B cell (primary cell): ENCODE data around the gene QRICH1. TPM values are rescaled to one million over a fixed set of nuclear protein-coding genes. Genes with fewer than 3 reads are reported as not detected.
A peak's percentile ranks its signal among the peaks of the same experiment; 100 is the strongest.

Source experiments
- ATAC-seq: fragments of 200-7000 bp; cut with Tn5 transposase; one replicate; pipeline ENCODE4 v1.10.0; 2021; ENCODE audit warnings: low read depth, mild to moderate bottlenecking, moderate number of reproducible peaks, moderate library complexity
- CTCF ChIA-PET: fragments of 350-600 bp; sonication (Branson Sonifier 250); formaldehyde crosslinking; loops from one replicate; lab custom pipeline; 2021; ENCODE audit warnings: antibody characterized with exemption, inconsistent platforms; lab: Charles Lee
- POLR2A ChIA-PET: fragments of 350-600 bp; sonication (Branson Sonifier 250); formaldehyde crosslinking; loops from one replicate; lab custom pipeline; 2021; ENCODE audit warnings: antibody characterized with exemption; lab: Charles Lee
- DNase-seq: peaks from one replicate; pipeline ENCODE4 v3.0.0; 2013
- H2AFZ ChIP-seq: 2 replicates; pipeline ENCODE4 v1.6.1; 2012; ENCODE audit warnings: mild to moderate bottlenecking, low read depth, low read length; ENCODE audit not compliant: insufficient read depth, poor library complexity, severe bottlenecking
- H3K27ac ChIP-seq, 2 donors: 1 replicate in 1 of 2; 2 replicates in 1 of 2; pipeline ENCODE4 v1.5.1; 2012 to 2013; ENCODE audit warnings: low read length in 2 of 2, mild to moderate bottlenecking in 2 of 2, moderate library complexity in 1 of 2
- H3K27me3 ChIP-seq, 4 experiments: fragments of 200-600 bp in 1 of 4; sonication (generic) in 1 of 4; replicated peaks in 1 of 4; 1 replicate in 2 of 4; 2 replicates in 2 of 4; pipeline versions ENCODE4 v1.6.1 to v1.7.0; 2013 to 2016; ENCODE audit warnings: low read length in 3 of 4, mild to moderate bottlenecking in 2 of 4, mixed read lengths in 1 of 4, moderate library complexity in 1 of 4; ENCODE audit not compliant: insufficient read depth in 4 of 4, control insufficient read depth in 3 of 4; ENCODE audit errors: control extremely low read depth in 1 of 4
- H3K36me3 ChIP-seq, 2 experiments: replicated peaks in 1 of 2; 1 replicate in 1 of 2; 2 replicates in 1 of 2; pipeline versions ENCODE4 v1.6.1 to v1.7.1; 2013; ENCODE audit warnings: low read length in 1 of 2; ENCODE audit not compliant: insufficient read depth in 2 of 2, control insufficient read depth in 1 of 2; ENCODE audit errors: control extremely low read depth in 1 of 2, extremely low read depth in 1 of 2
- H3K4me1 ChIP-seq, 2 donors: fragments of 200-600 bp in 1 of 2; sonication (generic) in 1 of 2; 1 replicate in 1 of 2; 2 replicates in 1 of 2; pipeline versions ENCODE4 v1.5.1 to v1.6.1; 2013 to 2017; ENCODE audit warnings: low read length in 2 of 2; ENCODE audit not compliant: control insufficient read depth in 2 of 2, insufficient read depth in 2 of 2
- H3K4me2 ChIP-seq: replicated peaks from 2 replicates; pipeline ENCODE3; 2012; ENCODE audit warnings: mild to moderate bottlenecking, low read depth, low read length; ENCODE audit not compliant: poor library complexity, severe bottlenecking
- H3K4me3 ChIP-seq, 5 experiments: fragments of 200-600 bp in 1 of 5; sonication (generic) in 1 of 5; 1 replicate in 3 of 5; 2 replicates in 2 of 5; pipeline versions ENCODE4 v1.5.1 to v1.7.0; 2011 to 2016; ENCODE audit warnings: low read length in 4 of 5, mild to moderate bottlenecking in 4 of 5, low read depth in 2 of 5, control low read depth in 1 of 5, moderate library complexity in 1 of 5; ENCODE audit not compliant: insufficient read depth in 1 of 5; ENCODE audit errors: control extremely low read depth in 1 of 5, extremely low read depth in 1 of 5
- H3K79me2 ChIP-seq: fragments of 200-600 bp; sonication (generic); one replicate; pipeline ENCODE4 v1.6.0; 2016; ENCODE audit warnings: low read length; ENCODE audit not compliant: control insufficient read depth, insufficient read depth
- H3K9ac ChIP-seq: fragments of 200-600 bp; sonication (generic); 2 replicates; pipeline ENCODE4 v1.6.1; 2017; ENCODE audit warnings: mild to moderate bottlenecking, low read length, moderate library complexity
- H3K9me3 ChIP-seq, 3 donors: one replicate each; pipeline versions ENCODE4 v1.6.1 to v1.7.1; 2013; ENCODE audit warnings: low read length in 2 of 3; ENCODE audit not compliant: control insufficient read depth in 2 of 3, insufficient read depth in 1 of 3; ENCODE audit errors: control extremely low read depth in 1 of 3
- H4K20me1 ChIP-seq: 2 replicates; pipeline ENCODE4 v1.6.0; 2012; ENCODE audit warnings: mild to moderate bottlenecking, low read length; ENCODE audit not compliant: insufficient read depth, control insufficient read depth, poor library complexity, severe bottlenecking
- H3K27ac Mint-ChIP-seq: one replicate; pipeline ENCODE4 v1.8.0; 2021; ENCODE audit warnings: mixed read lengths
- H3K27me3 Mint-ChIP-seq: one replicate; pipeline ENCODE4 v1.8.0; 2021; ENCODE audit warnings: mixed read lengths
- H3K4me1 Mint-ChIP-seq: one replicate; pipeline ENCODE4 v1.8.0; 2021; ENCODE audit warnings: mixed read lengths
- H3K4me3 Mint-ChIP-seq: one replicate; pipeline ENCODE4 v1.8.0; 2021; ENCODE audit warnings: mixed read lengths
- H3K9me3 Mint-ChIP-seq: one replicate; pipeline ENCODE4 v1.8.0; 2022; ENCODE audit warnings: mixed read lengths; ENCODE audit not compliant: insufficient read depth
- EZH2 ChIP-seq: IDR thresholded peaks from 2 replicates; pipeline ENCODE4 v1.6.1; 2012; ENCODE audit warnings: borderline replicate concordance, low read depth, mild to moderate bottlenecking, moderate library complexity, low read length; ENCODE audit not compliant: insufficient read depth, poor library complexity, severe bottlenecking
- WGBS: methylation state at CpG from one replicate; pipeline ENCODE4 v1.1.5; 2013; ENCODE audit warnings: missing lambda C conversion rate; ENCODE audit not compliant: insufficient coverage; 5-methylcytosine and 5-hydroxymethylcytosine counted together
- intact Hi-C: fragments of 100-400 bp; cut with micrococcal nuclease; formaldehyde crosslinking; loops from one replicate; pipeline ENCODE4 v1.10.0; 2022
- polyA plus RNA-seq: library from polyadenylated mRNA; depleted of rRNA; stranded (reverse); fragments of >200 nt; gene quantifications from 2 replicates; pipeline ENCODE4 v1.2.3, GENCODE V29; 2012
- total RNA-seq, 2 donors: library from RNA; stranded (reverse); fragments of 120-200 nt in 1 of 2; gene quantifications; 1 replicate in 1 of 2; 2 replicates in 1 of 2; pipeline versions ENCODE4 v1.2.3 to v1.2.4, GENCODE V29; 2013 to 2022
- TF ChIP-seq, protein P1 (sequence below): fragments of 200-600 bp; IDR thresholded peaks from one replicate; pipeline ENCODE4 v1.8.0; 2022; ENCODE audit warnings: antibody characterized with exemption, mild to moderate bottlenecking

The QRICH1 gene
- total and polyA plus RNA-seq, 2 donors (not counting 1 experiment from before 2014, with no cell fraction given) = 179 to 187 TPM

DNA sequence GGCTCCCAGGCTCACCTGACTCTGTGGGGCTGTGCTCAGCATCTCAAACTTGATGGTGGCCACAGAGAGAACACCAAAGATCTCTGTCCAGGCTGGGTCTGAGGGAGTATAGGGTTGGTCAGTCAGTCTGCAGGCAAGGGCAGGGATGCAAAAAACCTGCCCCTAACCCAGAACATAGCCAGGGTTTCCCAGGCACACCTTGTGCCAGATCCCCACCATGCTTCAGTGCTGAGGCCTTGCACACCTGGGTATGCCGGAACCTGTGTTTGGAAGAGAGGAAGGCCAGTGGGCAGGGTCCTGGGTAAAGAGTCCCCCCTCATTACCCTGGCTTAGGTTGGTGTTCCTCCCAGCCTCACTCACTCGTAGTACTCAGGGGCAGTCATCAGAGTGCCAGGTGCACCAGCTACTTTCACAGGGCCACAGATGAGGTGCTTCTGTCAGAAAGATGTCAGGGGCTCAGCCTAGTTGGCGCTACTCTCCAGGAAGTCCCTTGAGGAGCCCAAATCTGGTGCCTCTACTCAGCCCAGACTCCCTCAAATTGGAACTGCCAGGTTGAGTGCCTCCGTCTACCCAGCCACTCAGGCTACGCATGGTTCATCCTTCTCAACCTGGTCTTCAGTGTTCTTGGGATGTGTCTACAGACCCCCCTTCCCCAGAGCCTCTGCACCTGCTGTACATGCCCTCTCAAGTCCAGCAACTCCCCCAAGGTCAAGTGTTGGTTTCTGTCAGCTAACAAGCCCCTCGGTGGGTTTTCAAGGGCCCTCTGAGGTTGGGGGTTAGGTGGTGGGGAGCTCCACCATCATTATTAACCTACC, 77.2 kb downstream of the QRICH1 start:
- Mint-ChIP-seq H3K4me1 (peaks cover 44% of the 10 kb centered on the region), H3K27ac (peak overlapping the region; percentile 77), H3K4me3 (peak overlapping the region; percentile 41), H3K9me3 (no peaks in the 10 kb centered on the region), H3K27me3 (no peaks in the 10 kb centered on the region)
- Histone ChIP-seq H3K4me2 (no peak overlapping the region), H3K4me1 (peaks cover 24 to 32% of the 10 kb centered on the region in 2 donors), H3K36me3 (peaks cover 1 to 38% of the 10 kb centered on the region in 2 experiments), H4K20me1 (peaks cover 40% of the 10 kb centered on the region), H2AFZ (no peak overlapping the region), H3K9ac (no peak overlapping the region), H3K79me2 (peaks cover 43% of the 10 kb centered on the region), H3K4me3 (no peak overlapping the region), H3K27ac (no peak overlapping the region), H3K27me3 (no peaks in the 10 kb centered on the region), H3K9me3 (no peaks in the 10 kb centered on the region)
- no peak for ATAC-seq
- ChIA-PET POLR2A (interaction anchor here (0.6 to 6.4 kb wide), 5 partner anchors 9 to 78 kb away, joined by 3 to 116 read pairs (median 5); partner anchors contain the start of genes P4HTM, QRICH1 and WDR6), CTCF (interaction anchor here (1.2 to 2.2 kb wide), 6 partner anchors 8 to 30 kb away, joined by 4 to 13 read pairs (median 6); partner anchors contain the start of genes P4HTM and WDR6)
- intact Hi-C loops = no loop called here
- 100% methylated on average over 4 of the region's 6 CpGs for WGBS
- no peak for TF ChIP-seq EZH2
- TF ChIP-seq, protein P1, sequence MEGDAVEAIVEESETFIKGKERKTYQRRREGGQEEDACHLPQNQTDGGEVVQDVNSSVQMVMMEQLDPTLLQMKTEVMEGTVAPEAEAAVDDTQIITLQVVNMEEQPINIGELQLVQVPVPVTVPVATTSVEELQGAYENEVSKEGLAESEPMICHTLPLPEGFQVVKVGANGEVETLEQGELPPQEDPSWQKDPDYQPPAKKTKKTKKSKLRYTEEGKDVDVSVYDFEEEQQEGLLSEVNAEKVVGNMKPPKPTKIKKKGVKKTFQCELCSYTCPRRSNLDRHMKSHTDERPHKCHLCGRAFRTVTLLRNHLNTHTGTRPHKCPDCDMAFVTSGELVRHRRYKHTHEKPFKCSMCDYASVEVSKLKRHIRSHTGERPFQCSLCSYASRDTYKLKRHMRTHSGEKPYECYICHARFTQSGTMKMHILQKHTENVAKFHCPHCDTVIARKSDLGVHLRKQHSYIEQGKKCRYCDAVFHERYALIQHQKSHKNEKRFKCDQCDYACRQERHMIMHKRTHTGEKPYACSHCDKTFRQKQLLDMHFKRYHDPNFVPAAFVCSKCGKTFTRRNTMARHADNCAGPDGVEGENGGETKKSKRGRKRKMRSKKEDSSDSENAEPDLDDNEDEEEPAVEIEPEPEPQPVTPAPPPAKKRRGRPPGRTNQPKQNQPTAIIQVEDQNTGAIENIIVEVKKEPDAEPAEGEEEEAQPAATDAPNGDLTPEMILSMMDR = no peak
- DNase-seq = no peak

DNA sequence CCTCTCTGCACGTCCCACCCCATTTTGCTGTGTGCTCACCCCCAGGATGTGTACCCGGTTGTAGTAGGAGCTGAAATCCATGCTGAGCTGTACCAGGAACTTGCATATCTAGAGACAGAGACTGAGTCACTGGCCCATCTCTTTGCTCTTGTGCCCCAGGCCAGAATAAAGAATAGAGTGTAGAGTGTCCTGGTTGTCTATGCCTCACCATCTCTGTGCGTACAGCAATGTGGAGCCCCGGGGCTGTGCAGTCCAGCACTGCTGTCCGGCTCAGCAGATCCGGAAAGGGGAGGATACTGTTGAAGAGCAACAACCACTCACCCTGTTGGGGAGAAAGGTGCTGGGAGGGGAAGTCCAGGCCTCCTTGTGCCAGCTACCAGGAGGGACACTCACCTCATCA, 78.1 kb downstream of the QRICH1 start:
- Mint-ChIP-seq H3K9me3 (no peaks in the 10 kb centered on the region), H3K4me1 (peaks cover 40% of the 10 kb centered on the region), H3K4me3 (peak overlapping the region; percentile 41), H3K27ac (peak overlapping the region; percentile 26), H3K27me3 (no peaks in the 10 kb centered on the region)
- ATAC-seq = no peak
- TF ChIP-seq EZH2 = no peak
- TF ChIP-seq, protein P1 = no peak
- Histone ChIP-seq H3K9ac (no peak overlapping the region), H3K27ac (no peak overlapping the region), H3K4me1 (peaks cover 24 to 31% of the 10 kb centered on the region in 2 donors), H3K79me2 (peaks cover 49% of the 10 kb centered on the region), H4K20me1 (peaks cover 46% of the 10 kb centered on the region), H3K36me3 (peaks cover 1 to 42% of the 10 kb centered on the region in 2 experiments), H3K27me3 (no peaks in the 10 kb centered on the region), H2AFZ (no peak overlapping the region), H3K4me2 (no peak overlapping the region), H3K9me3 (no peaks in the 10 kb centered on the region), H3K4me3 (no peak overlapping the region)
- DNase-seq = no peak
- WGBS = 94% methylated on average over 5 of the region's 6 CpGs
- POLR2A ChIA-PET = interaction anchor here (1.0 to 1.2 kb wide), 2 partner anchors 8 to 26 kb away, joined by 3 to 5 read pairs; partner anchors contain the start of genes P4HTM and WDR6
- CTCF ChIA-PET = interaction anchor here (1.5 to 5.6 kb wide), 3 partner anchors 8 to 29 kb away, joined by 5 to 69 read pairs (median 6); partner anchors contain the start of genes P4HTM and WDR6
- intact Hi-C loops = no loop called here
